ENCODE measurements around the gene CEP170. TPM values are rescaled to one million over a fixed set of nuclear protein-coding genes. Genes with fewer than 3 reads are reported as not detected.

CEP170 gene
- total RNA-seq, 1 experiment from 2014 or later = 94.7 TPM

DNA sequence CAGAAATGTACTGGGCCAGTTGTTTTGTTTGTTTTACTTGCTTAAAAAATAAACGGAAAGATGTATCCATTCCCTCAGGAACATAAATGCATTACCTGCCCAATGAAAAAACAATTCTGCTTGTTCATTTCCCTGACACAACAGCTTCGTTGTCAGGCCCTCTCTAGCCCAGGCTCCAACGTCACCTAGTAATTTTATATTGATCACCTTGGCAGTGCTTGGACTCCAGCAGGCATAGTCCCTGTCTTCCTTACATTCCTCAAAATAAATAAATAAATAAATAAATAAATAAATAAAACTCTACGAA, 1.2 kb downstream of the CEP170 start (continued):
- no peak for TF ChIP-seq E2F4 (CRISPR knock-in tag; IDR thresholded peaks at IDR 0.05; ENCODE audit: borderline replicate concordance, low read depth)
- no peak for TF ChIP-seq IRF2 (CRISPR knock-in tag; IDR thresholded peaks at IDR 0.05; ENCODE audit: borderline replicate concordance, low read depth)
- TF ChIP-seq ZNF219 (CRISPR knock-in tag; IDR thresholded peaks at IDR 0.05; ENCODE audit: borderline replicate concordance) = no peak
- TF ChIP-seq ELF4 (CRISPR knock-in tag; IDR thresholded peaks at IDR 0.05; ENCODE audit: low read depth) = no peak
- TF ChIP-seq, protein P1, sequence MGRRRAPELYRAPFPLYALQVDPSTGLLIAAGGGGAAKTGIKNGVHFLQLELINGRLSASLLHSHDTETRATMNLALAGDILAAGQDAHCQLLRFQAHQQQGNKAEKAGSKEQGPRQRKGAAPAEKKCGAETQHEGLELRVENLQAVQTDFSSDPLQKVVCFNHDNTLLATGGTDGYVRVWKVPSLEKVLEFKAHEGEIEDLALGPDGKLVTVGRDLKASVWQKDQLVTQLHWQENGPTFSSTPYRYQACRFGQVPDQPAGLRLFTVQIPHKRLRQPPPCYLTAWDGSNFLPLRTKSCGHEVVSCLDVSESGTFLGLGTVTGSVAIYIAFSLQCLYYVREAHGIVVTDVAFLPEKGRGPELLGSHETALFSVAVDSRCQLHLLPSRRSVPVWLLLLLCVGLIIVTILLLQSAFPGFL (CRISPR knock-in tag; IDR thresholded peaks at IDR 0.05; ENCODE audit: borderline replicate concordance) = no peak
- TF ChIP-seq, protein P2, sequence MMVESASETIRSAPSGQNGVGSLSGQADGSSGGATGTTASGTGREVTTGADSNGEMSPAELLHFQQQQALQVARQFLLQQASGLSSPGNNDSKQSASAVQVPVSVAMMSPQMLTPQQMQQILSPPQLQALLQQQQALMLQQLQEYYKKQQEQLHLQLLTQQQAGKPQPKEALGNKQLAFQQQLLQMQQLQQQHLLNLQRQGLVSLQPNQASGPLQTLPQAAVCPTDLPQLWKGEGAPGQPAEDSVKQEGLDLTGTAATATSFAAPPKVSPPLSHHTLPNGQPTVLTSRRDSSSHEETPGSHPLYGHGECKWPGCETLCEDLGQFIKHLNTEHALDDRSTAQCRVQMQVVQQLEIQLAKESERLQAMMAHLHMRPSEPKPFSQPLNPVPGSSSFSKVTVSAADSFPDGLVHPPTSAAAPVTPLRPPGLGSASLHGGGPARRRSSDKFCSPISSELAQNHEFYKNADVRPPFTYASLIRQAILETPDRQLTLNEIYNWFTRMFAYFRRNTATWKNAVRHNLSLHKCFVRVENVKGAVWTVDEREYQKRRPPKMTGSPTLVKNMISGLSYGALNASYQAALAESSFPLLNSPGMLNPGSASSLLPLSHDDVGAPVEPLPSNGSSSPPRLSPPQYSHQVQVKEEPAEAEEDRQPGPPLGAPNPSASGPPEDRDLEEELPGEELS (CRISPR knock-in tag; IDR thresholded peaks at IDR 0.05) = no peak
- TF ChIP-seq GABPB1 (CRISPR knock-in tag; IDR thresholded peaks at IDR 0.05) = no peak
- no peak for TF ChIP-seq ZBTB43 (CRISPR knock-in tag; IDR thresholded peaks at IDR 0.05)

DNA sequence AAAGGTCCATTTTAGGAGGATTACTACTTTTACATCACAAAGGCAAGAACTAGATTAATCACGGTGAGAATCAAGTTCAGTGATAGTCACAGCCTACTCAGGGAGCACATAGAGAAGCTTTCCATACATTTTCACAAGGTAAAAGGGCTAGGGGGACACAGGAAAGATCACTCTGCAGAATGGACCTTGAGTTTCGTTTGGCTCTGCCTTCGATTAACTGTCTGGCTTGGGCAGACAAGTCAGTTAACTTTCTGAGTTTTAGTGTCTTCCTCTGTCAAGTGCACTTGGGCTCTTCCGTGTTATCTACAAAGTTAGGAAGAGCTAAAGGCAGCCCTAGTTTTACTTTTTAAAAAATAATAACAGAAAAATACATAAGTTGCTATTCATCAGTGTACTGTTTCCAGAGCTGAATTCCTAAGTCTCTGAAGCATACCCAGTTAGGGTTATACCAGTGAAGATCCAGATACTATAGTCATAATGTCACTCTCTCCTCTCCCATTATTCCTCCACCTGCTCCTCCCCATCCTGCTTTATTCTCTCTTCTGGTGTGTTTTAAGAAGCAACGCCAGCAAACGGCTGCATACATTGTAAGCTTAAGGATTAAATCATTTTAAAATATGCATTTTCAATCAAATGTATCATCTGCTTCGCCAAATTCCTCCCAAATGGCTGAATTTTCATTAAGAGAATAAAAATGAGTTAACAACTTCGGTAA, 1.7 kb downstream of the CEP170 start:
- POLR2A ChIA-PET = no interaction called here
- Mint-ChIP-seq H3K4me1 (peaks cover 48% of the 10 kb centered on the region), H3K9me3 (no peaks in the 10 kb centered on the region), H3K27me3 (ENCODE audit: low read depth) (no peaks in the 10 kb centered on the region), H3K4me3 (peak overlapping the region; percentile 95), H3K36me3 (no peaks in the 10 kb centered on the region), H3K27ac (peak overlapping the region; percentile 71)
- no peak for ATAC-seq
- CTCF ChIA-PET = no interaction called here
- TF ChIP-seq ZNF671 (CRISPR knock-in tag; IDR thresholded peaks at IDR 0.05) = no peak
- no peak for TF ChIP-seq TCF7 (CRISPR knock-in tag; IDR thresholded peaks at IDR 0.05; ENCODE audit: low read depth)
- TF ChIP-seq SMAD4 (CRISPR knock-in tag; IDR thresholded peaks at IDR 0.05) = no peak
- no peak for TF ChIP-seq ELF4 (CRISPR knock-in tag; IDR thresholded peaks at IDR 0.05; ENCODE audit: low read depth)
- no peak for TF ChIP-seq AR (CRISPR knock-in tag; IDR thresholded peaks at IDR 0.05)
- DNase-seq (ENCODE audit: low spot score) = no peak

- no peak for ATAC-seq
- DNase-seq (ENCODE audit: low spot score) = no peak
- Mint-ChIP-seq H3K4me3 (peak overlapping the region; percentile 44; the same call in 1 of the 2 replicates), H3K36me3 (0 out of 2 replicates have a peak, but pooled peaks cover 2% of the 10 kb centered on the region), H3K4me1 (peaks cover 50% of the 10 kb centered on the region), H3K27me3 (ENCODE audit: low read depth) (no peaks in the 10 kb centered on the region), H3K9me3 (no peaks in the 10 kb centered on the region), H3K27ac (no peak overlapping the region)
- ChIA-PET CTCF (no interaction called here), POLR2A (no interaction called here)
- TF ChIP-seq, protein P2 (CRISPR knock-in tag; IDR thresholded peaks at IDR 0.05) = no peak
- TF ChIP-seq CREB1 (CRISPR knock-in tag; IDR thresholded peaks at IDR 0.05) = no peak
- TF ChIP-seq GABPB1 (CRISPR knock-in tag; IDR thresholded peaks at IDR 0.05) = no peak
- no peak for TF ChIP-seq JUN (CRISPR knock-in tag; IDR thresholded peaks at IDR 0.05)
Measured at GRCh38 chr1:243251539-243251938, 3.5 kb downstream of the CEP170 start.

Measured in WTC11 (cell line).